Neutrophil (primary cell): ENCODE data around the gene REV1.

Experiments
- H3K27ac ChIP-seq: fragments of 200-600 bp; sonication (generic); 2 replicates; pipeline ENCODE4 v1.5.1; 2016; ENCODE audit warnings: mild to moderate bottlenecking, moderate library complexity
- H3K27me3 ChIP-seq: fragments of 200-600 bp; sonication (generic); 2 replicates; pipeline ENCODE4 v1.6.0; 2016; ENCODE audit warnings: mild to moderate bottlenecking
- H3K36me3 ChIP-seq: fragments of 200-600 bp; sonication (generic); 2 replicates; pipeline ENCODE4 v1.5.1; 2017
- H3K4me1 ChIP-seq, 2 experiments: fragments of 200-600 bp in 1 of 2; sonication (generic) in 1 of 2; 1 replicate in 1 of 2; 2 replicates in 1 of 2; pipeline versions ENCODE4 v1.5.1 to v1.6.1; 2013 to 2016; ENCODE audit warnings: low read depth in 1 of 2, low read length in 1 of 2, mild to moderate bottlenecking in 1 of 2, moderate library complexity in 1 of 2; ENCODE audit not compliant: control insufficient read depth in 1 of 2, insufficient read depth in 1 of 2
- H3K4me3 ChIP-seq, 2 experiments: fragments of 200-600 bp in 1 of 2; sonication (generic) in 1 of 2; 1 replicate in 1 of 2; 2 replicates in 1 of 2; pipeline ENCODE4 v1.5.1; 2013 to 2016; ENCODE audit warnings: low read depth in 1 of 2, low read length in 1 of 2, mild to moderate bottlenecking in 1 of 2, moderate library complexity in 1 of 2
- H3K9me3 ChIP-seq: fragments of 200-600 bp; sonication (generic); 2 replicates; pipeline ENCODE4 v1.5.1; 2016
- TF ChIP-seq, protein P1 (sequence below): fragments of 200-600 bp; sonication (generic); IDR thresholded peaks from 2 replicates; pipeline ENCODE4 v1.5.1; 2016; ENCODE audit warnings: antibody characterized with exemption

The REV1 gene

DNA sequence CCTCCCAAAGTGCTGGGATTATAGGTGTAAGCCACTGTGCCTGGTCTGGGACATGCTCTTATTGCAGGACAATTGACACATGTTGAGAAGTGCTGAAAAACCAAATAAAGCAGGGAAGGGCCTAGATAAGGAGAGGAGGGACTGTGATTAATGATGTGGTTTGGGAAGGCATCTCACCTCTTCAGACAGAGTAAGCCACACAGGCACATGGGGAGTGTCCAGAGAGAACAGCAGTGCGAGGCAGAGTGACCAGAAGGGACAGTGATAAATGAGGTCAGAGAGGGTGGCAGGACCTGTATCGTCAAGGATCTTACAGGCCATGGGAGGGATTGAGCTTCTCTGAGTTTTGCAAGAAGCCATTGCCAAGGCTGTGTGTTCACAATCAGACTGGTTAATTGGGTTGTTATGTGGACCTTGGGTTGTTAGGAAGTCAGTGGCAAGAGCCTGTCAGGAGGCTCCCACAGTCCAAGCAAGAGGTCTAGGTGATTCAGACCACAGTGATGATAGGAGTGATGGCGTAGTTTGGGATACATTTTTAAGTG lies 94.2 kb downstream of the REV1 start:
- Histone ChIP-seq H3K36me3 (peaks cover 80% of the 10 kb centered on the region), H3K4me3 (no peak overlapping the region), H3K27ac (no peak overlapping the region), H3K4me1 (no peaks in the 10 kb centered on the region), H3K9me3 (no peaks in the 10 kb centered on the region), H3K27me3 (no peaks in the 10 kb centered on the region)
- TF ChIP-seq, protein P1, sequence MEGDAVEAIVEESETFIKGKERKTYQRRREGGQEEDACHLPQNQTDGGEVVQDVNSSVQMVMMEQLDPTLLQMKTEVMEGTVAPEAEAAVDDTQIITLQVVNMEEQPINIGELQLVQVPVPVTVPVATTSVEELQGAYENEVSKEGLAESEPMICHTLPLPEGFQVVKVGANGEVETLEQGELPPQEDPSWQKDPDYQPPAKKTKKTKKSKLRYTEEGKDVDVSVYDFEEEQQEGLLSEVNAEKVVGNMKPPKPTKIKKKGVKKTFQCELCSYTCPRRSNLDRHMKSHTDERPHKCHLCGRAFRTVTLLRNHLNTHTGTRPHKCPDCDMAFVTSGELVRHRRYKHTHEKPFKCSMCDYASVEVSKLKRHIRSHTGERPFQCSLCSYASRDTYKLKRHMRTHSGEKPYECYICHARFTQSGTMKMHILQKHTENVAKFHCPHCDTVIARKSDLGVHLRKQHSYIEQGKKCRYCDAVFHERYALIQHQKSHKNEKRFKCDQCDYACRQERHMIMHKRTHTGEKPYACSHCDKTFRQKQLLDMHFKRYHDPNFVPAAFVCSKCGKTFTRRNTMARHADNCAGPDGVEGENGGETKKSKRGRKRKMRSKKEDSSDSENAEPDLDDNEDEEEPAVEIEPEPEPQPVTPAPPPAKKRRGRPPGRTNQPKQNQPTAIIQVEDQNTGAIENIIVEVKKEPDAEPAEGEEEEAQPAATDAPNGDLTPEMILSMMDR = no peak

DNA sequence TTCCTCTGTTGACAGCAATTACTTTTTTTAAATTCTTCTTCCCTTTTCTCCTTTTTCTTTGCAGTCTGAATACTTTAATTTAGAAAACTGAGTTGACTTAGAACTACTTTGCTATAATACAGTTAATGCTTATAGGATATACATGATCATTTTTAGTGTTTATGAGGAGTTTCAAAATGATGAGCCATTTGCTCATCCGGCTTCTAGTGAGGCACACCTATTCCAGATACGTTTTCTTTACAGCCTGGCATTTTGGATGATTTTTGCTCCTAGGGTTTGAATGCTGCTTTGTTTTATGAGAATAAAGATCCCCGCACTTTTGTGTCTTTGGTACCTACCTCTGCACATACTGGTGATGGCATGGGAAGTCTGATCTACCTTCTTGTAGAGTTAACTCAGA lies 99.9 kb downstream of the REV1 start:
- TF ChIP-seq, protein P1 = no peak
- Histone ChIP-seq H3K4me3 (no peak overlapping the region), H3K36me3 (peaks cover 35% of the 10 kb centered on the region), H3K4me1 (no peaks in the 10 kb centered on the region), H3K27ac (no peak overlapping the region), H3K27me3 (no peaks in the 10 kb centered on the region), H3K9me3 (no peaks in the 10 kb centered on the region)

DNA sequence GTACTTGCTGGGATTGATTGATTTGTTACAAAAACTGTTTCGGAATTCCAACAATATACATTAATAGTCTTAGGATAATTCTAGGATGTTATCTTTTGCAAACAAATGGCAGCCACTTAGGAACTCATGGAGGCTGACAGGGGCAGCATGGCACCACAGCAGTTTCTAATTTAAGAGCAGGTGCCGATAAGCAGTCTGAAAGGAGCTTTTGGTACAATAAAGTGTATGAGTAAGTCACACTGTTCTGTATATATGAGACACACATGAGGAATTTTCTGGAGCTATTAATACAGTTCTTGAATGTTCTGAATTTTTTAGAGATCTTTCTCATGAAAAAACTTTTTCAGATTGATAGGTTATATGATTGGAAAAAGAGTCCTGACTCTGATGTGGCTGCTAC lies 100.4 kb downstream of the REV1 start:
- Histone ChIP-seq H3K36me3 (peaks cover 31% of the 10 kb centered on the region), H3K4me3 (no peak overlapping the region), H3K4me1 (no peaks in the 10 kb centered on the region), H3K27ac (no peak overlapping the region), H3K27me3 (no peaks in the 10 kb centered on the region), H3K9me3 (no peaks in the 10 kb centered on the region)
- TF ChIP-seq, protein P1 = no peak

DNA sequence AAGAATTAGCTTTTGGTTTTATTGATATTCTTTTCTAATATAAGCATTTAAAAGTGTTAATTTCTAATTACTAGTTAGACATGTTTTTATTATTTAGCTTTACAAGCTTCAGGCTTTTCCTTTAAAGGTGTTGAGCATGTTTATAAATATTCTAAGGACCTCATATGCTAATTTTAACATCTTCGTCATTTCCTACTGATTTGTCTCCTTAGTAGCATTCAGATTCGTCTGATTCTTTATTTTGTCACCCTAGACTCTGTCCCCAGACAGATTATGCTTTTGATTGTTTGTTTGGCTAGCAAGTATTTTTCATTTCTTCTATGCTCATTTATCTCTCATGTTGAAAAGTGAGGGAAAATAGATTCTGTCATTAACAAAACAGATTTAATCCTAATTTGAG lies 100.9 kb downstream of the REV1 start:
- peaks cover 29% of the 10 kb centered on the region for H3K36me3 ChIP-seq
- H3K4me1 ChIP-seq = no peaks in the 10 kb centered on the region
- H3K9me3 ChIP-seq = no peaks in the 10 kb centered on the region
- no peaks in the 10 kb centered on the region for H3K27me3 ChIP-seq
- no peak overlapping the region for H3K4me3 ChIP-seq
- TF ChIP-seq, protein P1 = no peak
- H3K27ac ChIP-seq = no peak overlapping the region

DNA sequence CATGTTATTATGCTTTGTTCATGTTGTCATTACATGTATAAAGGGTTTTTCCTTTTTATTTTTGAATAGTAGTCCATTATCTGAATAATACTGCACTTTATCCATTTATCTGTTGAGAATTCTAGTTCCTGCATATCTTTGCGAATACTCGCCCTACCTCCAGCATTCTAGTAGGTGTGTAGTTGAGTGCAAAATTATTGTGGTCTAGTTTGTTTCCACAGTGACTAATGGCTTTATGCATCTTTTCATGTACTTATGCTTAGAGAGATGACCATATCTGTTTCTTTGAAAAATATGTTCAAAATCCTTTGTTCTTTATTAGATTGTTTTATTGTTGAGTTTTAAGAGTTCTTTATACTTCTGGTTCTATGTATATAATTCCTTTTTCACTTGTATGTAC lies 103.8 kb downstream of the REV1 start:
- TF ChIP-seq, protein P1 = no peak
- H3K27me3 ChIP-seq = no peaks in the 10 kb centered on the region
- H3K36me3 ChIP-seq = peaks cover 42% of the 10 kb centered on the region
- no peak overlapping the region for H3K4me3 ChIP-seq
- no peaks in the 10 kb centered on the region for H3K4me1 ChIP-seq
- no peak overlapping the region for H3K27ac ChIP-seq
- no peaks in the 10 kb centered on the region for H3K9me3 ChIP-seq

DNA sequence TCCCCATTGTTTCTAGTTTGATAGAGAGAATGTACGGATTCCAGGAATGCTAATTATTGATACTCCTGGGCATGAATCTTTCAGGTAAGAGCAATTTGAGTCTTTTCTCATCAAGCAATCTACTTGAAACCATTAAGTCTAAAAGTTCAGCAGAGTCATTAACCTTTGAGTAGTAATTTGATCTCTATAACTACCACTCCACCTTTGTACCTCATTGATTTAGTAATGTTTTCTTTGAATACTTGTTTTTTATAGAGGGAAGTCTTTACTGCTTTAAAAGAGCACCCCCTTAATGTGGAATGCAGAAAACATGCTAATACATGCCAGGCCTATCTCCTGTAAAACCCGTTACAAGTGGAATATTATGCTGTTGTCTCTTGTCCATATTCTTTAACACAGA lies 107.7 kb downstream of the REV1 start:
- Histone ChIP-seq H3K27ac (no peak overlapping the region), H3K9me3 (no peaks in the 10 kb centered on the region), H3K27me3 (no peaks in the 10 kb centered on the region), H3K4me1 (no peaks in the 10 kb centered on the region), H3K36me3 (peaks cover 62% of the 10 kb centered on the region), H3K4me3 (no peak overlapping the region)
- TF ChIP-seq, protein P1 = no peak
